ENCODE results near the gene KCNJ10. TPM values are rescaled to one million over a fixed set of nuclear protein-coding genes. Genes with fewer than 3 reads are reported as not detected.
"Not testable (repeated sequence)": the region's sequence is repeated elsewhere in the genome, so short reads cannot be mapped to it uniquely, and the experiment has no call there.

The KCNJ10 gene
- polyA plus RNA-seq, 6 donors from 2014 or later = not detected

DNA sequence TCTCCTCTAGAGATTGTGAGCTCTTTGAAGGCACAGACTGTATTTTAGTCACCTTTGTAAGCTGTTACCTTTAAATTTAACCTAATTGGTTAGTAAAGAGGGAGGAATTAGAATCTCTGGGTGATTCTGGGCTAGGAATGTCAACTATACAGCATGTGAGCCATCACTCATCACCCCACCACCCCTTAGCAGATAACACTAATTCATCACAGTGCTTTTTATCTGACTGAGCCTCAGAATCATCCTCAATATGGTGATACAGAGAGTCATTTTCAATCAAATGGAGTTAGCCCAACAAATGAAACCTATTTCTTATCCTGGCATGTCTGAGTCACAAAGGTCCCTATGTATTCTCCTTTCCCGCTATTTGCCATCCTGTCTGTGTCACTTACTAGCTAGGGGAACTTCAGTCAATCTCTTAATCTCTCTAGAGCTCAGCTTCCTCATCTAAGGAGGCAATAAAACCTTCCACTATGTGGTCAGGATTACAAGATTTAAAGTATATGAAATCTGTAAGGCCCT is 13.3 kb downstream of the KCNJ10 start:
- Mint-ChIP-seq H3K4me1 (no peaks in the 10 kb centered on the region), H3K27me3 (peaks cover 58 to 98% (median 82%) of the 10 kb centered on the region in 3 donors), H3K27ac (no peak overlapping the region), H3K36me3 (no peaks in the 10 kb centered on the region), H3K9me3 (no peaks in the 10 kb centered on the region), H3K4me3 (no peak overlapping the region)
- DNase-seq = no peak
- no peak for ATAC-seq (ENCODE audit: low read depth in 2 of 2)

DNA sequence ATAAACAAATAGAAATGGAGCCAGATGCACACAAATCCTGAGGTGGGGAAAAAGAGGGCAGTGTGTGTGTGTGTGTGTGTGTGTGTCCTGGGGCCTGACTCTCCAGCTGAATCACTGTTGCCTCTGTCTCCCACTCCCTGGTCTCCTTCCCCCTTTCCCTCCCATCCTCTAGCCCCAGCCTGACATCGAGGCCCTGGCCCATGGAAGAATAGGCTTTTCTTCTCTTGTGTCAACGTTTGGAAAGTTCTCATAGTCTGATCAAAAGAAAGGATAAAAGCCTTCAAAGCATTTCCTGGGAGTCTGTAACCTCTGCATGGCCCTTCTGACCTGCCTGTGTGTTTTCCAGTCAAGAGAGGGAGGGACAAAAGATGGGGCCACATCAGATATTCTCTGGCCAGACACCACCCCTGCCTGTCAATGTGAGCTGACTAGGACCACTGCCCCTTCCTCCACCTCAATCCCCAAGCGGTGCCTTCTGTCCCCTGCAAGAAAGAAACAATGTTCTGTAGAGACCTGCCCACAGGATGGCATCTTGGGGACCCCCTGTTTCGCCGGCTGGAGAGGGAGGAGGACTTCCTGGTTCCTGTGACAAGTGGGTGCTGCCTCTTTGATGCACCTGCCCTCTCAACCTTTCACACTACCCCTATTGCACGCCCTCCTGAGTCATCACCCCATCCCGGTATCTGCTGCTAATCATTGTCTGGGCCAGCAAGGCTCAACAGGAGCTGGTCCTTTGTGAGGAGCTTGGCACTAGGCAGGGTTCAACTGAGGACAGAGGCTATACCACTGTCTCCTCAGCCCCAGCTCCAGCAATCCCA is 16.2 kb downstream of the KCNJ10 start:
- no peak overlapping the region for H3K27ac Mint-ChIP-seq
- H3K27me3 Mint-ChIP-seq = peaks cover 55 to 93% (median 80%) of the 10 kb centered on the region in 3 donors

GRCh38 chr1:160052936-160053335 is 17.0 kb downstream of the KCNJ10 start:
- no peaks in the 10 kb centered on the region for H3K4me1 Mint-ChIP-seq
- H3K27me3 Mint-ChIP-seq = peaks cover 55 to 89% (median 81%) of the 10 kb centered on the region in 3 donors
- no peak for DNase-seq
- no peaks in the 10 kb centered on the region for H3K36me3 Mint-ChIP-seq
- H3K4me3 Mint-ChIP-seq = no peak overlapping the region
- no peaks in the 10 kb centered on the region for H3K9me3 Mint-ChIP-seq
- H3K27ac Mint-ChIP-seq = no peak overlapping the region
- ATAC-seq (ENCODE audit: low read depth in 2 of 2) = no peak

More for the DNA sequence above, 16.2 kb downstream of the KCNJ10 start:
- no peak overlapping the region for H3K4me3 Mint-ChIP-seq
- ATAC-seq (ENCODE audit: low read depth in 2 of 2) = no peak
- DNase-seq = no peak
- H3K36me3 Mint-ChIP-seq = no peaks in the 10 kb centered on the region
- H3K4me1 Mint-ChIP-seq = no peaks in the 10 kb centered on the region
- H3K9me3 Mint-ChIP-seq = no peaks in the 10 kb centered on the region

DNA sequence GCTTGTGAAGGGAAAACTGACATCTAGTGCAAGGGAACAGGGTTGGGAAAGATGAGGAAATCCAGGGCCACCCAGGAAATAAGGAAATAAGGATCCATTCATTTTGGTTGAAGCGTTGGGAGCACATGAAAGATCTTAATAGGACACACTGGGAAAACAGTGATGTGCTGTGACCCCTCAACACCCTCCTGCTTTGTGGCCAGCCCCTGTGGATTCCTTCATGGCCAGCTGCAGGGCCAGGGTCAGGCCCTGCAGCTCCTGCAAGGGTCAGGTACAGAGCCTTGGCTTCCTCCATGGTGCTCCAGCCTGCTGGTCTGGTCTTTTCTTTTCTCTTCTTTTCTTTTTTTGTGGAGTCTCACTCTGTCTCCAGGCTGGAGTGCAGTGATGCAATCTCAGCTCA is 19.3 kb downstream of the KCNJ10 start:
- Mint-ChIP-seq H3K27me3 (peaks cover 35 to 71% (median 64%) of the 10 kb centered on the region in 3 donors), H3K4me3 (no peak overlapping the region), H3K36me3 (no peaks in the 10 kb centered on the region), H3K4me1 (peaks cover 11 to 15% (median 14%) of the 10 kb centered on the region in 3 donors), H3K9me3 (no peaks in the 10 kb centered on the region), H3K27ac (no peak overlapping the region)
- DNase-seq (no peak), ATAC-seq (ENCODE audit: low read depth in 2 of 2) (no peak)

DNA sequence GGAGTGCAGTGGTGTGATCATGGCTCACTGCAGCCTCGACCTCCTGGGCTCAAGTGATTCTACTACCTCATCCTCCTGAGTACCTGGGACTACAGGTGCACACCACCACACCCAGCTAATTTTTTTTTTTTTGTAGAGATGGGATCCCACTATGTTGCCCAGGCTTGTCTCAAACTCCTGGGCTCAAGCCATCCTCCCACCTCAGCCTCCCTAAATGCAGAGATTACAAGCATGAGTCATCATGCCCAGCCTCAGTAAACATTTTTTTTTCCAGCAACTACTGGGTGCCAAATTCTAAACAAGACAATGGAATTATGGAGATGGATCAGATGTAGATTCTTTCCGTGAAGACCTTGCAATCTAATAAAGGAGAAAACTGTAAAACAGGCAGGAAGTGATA is 19.8 kb downstream of the KCNJ10 start:
- Mint-ChIP-seq H3K4me1 (peaks cover 11 to 15% (median 14%) of the 10 kb centered on the region in 3 donors), H3K27me3 (peaks cover 32 to 71% (median 63%) of the 10 kb centered on the region in 3 donors)
- DNase-seq; H3K9me3 Mint-ChIP-seq; H3K27ac Mint-ChIP-seq; H3K4me3 Mint-ChIP-seq; ATAC-seq (ENCODE audit: low read depth in 2 of 2); H3K36me3 Mint-ChIP-seq: not testable (repeated sequence)

DNA sequence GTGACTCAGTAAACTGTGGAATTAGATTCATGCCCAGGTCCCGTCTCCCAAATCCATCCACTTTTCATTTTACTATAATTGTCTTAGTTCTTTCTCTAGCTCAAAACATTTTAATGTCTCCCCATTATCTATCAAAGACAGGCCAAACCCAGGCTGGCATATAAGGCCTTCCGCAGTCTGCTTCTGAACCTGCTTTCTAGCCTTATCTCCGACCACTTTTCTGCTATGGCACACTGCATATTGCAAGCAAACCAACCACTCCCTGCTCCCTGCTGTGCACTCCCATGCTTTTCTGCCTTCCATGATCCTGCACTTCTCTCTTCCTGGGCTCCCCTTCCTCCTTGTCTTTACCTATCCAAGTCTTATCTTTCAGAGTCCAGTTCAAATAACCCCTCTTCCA is 20.9 kb downstream of the KCNJ10 start:
- Mint-ChIP-seq H3K4me3 (no peak overlapping the region), H3K27ac (peak overlapping the region in 3 of 6 donors; percentile 20 to 50 (median 31)), H3K36me3 (no peaks in the 10 kb centered on the region), H3K27me3 (peaks cover 24 to 61% (median 53%) of the 10 kb centered on the region in 3 donors), H3K9me3 (no peaks in the 10 kb centered on the region), H3K4me1 (peaks cover 11 to 15% (median 14%) of the 10 kb centered on the region in 3 donors)
- DNase-seq = no peak
- ATAC-seq (ENCODE audit: low read depth in 2 of 2) = no peak

GRCh38 chr1:160048335-160048734 is 21.6 kb downstream of the KCNJ10 start:
- H3K4me1 Mint-ChIP-seq = peaks cover 11 to 15% (median 14%) of the 10 kb centered on the region in 3 donors
- peak overlapping the region in 1 of 6 donors; percentile 5 for H3K27ac Mint-ChIP-seq

GRCh38 chr1:160047111-160047991 is 22.6 kb downstream of the KCNJ10 start:
- DNase-seq = peak; percentile 24
- H3K36me3 Mint-ChIP-seq = no peaks in the 10 kb centered on the region
- peak; percentile 80 to 86 for ATAC-seq (ENCODE audit: low read depth in 2 of 2)
- no peak overlapping the region for H3K27ac Mint-ChIP-seq
- peak overlapping the region; percentile 51 to 90 (median 82) for H3K4me3 Mint-ChIP-seq
- H3K9me3 Mint-ChIP-seq = no peaks in the 10 kb centered on the region
- H3K4me1 Mint-ChIP-seq = peaks cover 11 to 15% (median 14%) of the 10 kb centered on the region in 3 donors
- peaks cover 13 to 52% (median 46%) of the 10 kb centered on the region in 3 donors for H3K27me3 Mint-ChIP-seq

More at GRCh38 chr1:160048335-160048734, 21.6 kb downstream of the KCNJ10 start:
- no peak for ATAC-seq (ENCODE audit: low read depth in 2 of 2)
- DNase-seq = no peak
- no peak overlapping the region for H3K4me3 Mint-ChIP-seq
- no peaks in the 10 kb centered on the region for H3K36me3 Mint-ChIP-seq
- H3K9me3 Mint-ChIP-seq = no peaks in the 10 kb centered on the region
- H3K27me3 Mint-ChIP-seq = peaks cover 16 to 56% (median 48%) of the 10 kb centered on the region in 3 donors

GRCh38 chr1:160046494-160047110 is 23.4 kb downstream of the KCNJ10 start:
- Mint-ChIP-seq H3K27me3 (peaks cover 8 to 46% (median 45%) of the 10 kb centered on the region in 3 donors), H3K9me3 (no peaks in the 10 kb centered on the region), H3K36me3 (no peaks in the 10 kb centered on the region), H3K4me3 (peak overlapping the region; percentile 51 to 90 (median 82)), H3K4me1 (peaks cover 11 to 15% (median 14%) of the 10 kb centered on the region in 3 donors), H3K27ac (peak overlapping the region in 2 of 6 donors; percentile 80 to 85)
- DNase-seq = peak; percentile 44
- peak; percentile 79 to 80 for ATAC-seq (ENCODE audit: low read depth in 2 of 2)

DNA sequence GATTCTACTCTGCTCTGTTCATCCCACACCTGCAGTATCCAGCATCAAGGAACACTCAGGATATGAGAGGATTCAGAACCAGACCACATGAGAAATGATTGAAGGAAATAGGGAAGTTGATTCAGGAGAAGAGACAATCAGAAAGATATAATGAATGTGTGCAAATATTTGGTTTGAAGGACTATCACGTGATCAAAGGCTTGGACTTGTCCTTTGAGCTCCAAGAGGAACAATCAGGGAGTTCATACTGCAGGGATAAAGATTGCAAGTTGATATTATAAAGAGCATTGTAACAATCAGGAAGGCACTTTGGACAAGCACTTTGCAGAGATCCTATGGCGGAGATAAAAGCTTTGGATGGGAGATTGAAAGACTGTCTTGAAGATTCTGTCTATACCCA is 24.3 kb downstream of the KCNJ10 start:
- H3K4me3 Mint-ChIP-seq = no peak overlapping the region
- no peaks in the 10 kb centered on the region for H3K36me3 Mint-ChIP-seq
- no peak overlapping the region for H3K27ac Mint-ChIP-seq
- H3K4me1 Mint-ChIP-seq = peaks cover 11 to 15% (median 14%) of the 10 kb centered on the region in 3 donors
- H3K9me3 Mint-ChIP-seq = no peaks in the 10 kb centered on the region
- H3K27me3 Mint-ChIP-seq = peaks cover 3 to 49% (median 36%) of the 10 kb centered on the region in 3 donors
- DNase-seq (no peak), ATAC-seq (ENCODE audit: low read depth in 2 of 2) (no peak)

DNA sequence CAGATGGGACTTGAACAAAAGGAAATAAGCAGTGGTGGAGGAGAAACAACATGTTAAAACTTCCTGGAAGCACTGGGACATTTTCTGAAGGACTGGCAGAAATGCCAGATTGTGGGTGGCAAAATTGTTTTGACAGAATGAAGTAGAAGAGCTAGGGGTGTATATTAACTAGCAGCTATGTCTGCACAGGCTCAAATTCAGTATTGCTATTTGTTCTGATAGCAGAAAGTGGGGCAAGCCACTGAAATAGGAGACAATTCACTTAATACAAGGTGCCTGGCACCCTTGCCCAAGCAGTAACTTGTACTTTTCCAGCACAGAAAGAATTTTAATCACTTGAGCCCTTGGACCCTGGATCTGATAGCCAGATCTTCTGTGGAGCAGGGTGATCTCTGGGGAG is 26.4 kb downstream of the KCNJ10 start:
- DNase-seq = no peak
- Mint-ChIP-seq H3K9me3 (no peaks in the 10 kb centered on the region), H3K27ac (no peak overlapping the region), H3K36me3 (peaks cover 0 to 2% of the 10 kb centered on the region in 2 donors), H3K4me1 (peaks cover 11 to 15% (median 14%) of the 10 kb centered on the region in 3 donors), H3K27me3 (peaks cover 3 to 31% (median 20%) of the 10 kb centered on the region in 3 donors), H3K4me3 (no peak overlapping the region)
- no peak for ATAC-seq (ENCODE audit: low read depth in 2 of 2)

- Mint-ChIP-seq H3K4me1 (no peaks in the 10 kb centered on the region), H3K36me3 (peaks cover 0 to 6% of the 10 kb centered on the region in 2 donors), H3K4me3 (no peak overlapping the region), H3K9me3 (no peaks in the 10 kb centered on the region), H3K27me3 (peaks cover 3 to 26% (median 13%) of the 10 kb centered on the region in 3 donors), H3K27ac (no peak overlapping the region)
- DNase-seq (no peak), ATAC-seq (ENCODE audit: low read depth in 2 of 2) (no peak)
Measured at GRCh38 chr1:160040476-160040875, 29.5 kb downstream of the KCNJ10 start.

Measured in naive B cell (primary cell).